ENCODE data around the gene UBL3.

Gene UBL3

GRCh38 chr13:29857085-29857484, 6.7 kb upstream of the UBL3 start:
- DNase-seq (ENCODE audit: low read depth in 3 of 3, low spot score in 1 of 3) = no peak

- no peak for DNase-seq (ENCODE audit: low read depth in 3 of 3, low spot score in 1 of 3)
These were observed 6.0 kb upstream of the UBL3 start for GRCh38 chr13:29856426-29856825.

DNA sequence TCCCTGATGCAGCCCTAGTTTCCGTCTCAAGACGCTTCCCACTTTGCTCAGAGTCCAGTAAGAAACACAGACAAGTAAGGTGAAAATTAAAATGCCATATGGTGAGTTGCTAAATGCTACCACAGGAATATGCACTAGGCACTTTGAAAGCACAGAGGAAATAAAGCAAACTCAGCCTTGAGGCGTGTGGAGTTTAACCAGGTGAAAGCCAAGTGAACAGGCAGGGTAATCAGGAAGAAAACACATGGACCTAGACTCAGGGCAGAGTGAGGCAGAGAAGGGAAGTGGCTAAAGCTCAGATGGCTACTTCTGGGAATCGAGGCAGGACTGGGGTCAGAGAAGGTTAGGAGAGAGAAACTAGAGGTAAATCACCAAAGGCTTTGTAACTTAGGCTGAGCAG, 5.4 kb upstream of the UBL3 start:
- DNase-seq (ENCODE audit: low read depth in 3 of 3, low spot score in 1 of 3) = no peak

DNA sequence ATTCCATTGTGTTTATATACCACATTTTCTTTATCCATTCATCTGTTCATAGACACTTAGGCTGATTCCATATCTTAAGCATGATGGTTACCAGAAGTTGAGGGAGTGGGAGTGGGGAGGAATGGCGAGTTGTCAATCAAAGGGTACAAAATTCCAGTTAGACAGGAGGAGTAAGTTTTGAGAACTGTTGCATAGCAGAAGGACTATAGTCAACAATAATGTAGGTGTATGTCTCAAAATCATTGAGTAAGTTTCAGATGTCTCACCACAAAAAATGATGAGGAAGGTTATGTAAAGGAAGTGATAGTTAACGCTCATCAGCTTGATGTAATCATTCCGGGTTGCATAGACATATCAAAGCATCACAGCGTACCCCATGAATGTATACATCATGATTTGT, 4.6 kb upstream of the UBL3 start:
- DNase-seq (ENCODE audit: low read depth in 3 of 3, low spot score in 1 of 3) = no peak

DNA sequence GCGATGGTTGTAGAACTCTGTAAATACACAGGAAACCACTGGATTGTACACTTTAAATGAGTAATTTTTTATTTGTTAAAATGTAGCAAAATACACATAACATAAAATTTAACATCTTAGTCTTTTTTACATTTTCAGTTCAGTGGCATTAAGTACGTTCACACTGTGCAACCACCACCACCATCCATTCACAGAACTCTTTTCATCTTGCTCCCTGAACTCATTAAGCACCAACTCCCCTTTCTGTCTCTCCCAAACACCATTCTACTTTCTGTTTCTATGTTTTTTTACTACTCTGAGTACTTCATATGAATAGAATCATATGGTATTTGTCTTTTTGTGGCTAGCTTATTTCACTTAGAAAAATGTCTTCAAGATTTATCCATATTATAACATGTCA, 2.7 kb upstream of the UBL3 start:
- no peak for DNase-seq (ENCODE audit: low read depth in 3 of 3, low spot score in 1 of 3)

DNA sequence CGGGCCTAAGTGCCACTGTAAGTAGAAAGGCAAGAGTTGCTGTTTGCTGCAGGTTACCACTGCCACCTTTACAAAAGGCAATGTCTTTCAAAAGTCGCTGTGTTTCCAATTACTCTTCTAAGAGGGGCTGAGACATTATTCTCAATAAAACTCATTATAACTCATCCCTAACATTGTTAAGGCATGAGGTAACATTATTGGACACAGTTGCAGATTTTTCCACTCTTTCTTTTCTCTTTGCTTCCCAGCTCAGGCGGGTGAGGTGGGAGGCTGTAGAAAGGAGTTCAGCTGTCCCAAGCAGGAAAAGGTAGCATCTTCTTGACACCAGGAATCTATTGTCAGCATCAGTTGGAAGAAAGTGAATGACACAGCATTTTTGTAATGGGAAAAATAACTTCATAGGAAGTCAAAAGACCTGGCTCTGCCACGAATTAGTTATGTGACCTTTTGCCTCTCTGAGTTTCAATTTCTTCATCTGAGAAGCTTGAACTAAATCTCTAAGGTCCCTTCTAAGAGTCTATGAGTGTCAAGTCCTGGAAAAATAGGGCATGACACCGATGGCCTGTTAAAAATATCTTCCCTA, 2.1 kb upstream of the UBL3 start:
- DNase-seq (ENCODE audit: low read depth in 3 of 3, low spot score in 1 of 3) = no peak

DNA sequence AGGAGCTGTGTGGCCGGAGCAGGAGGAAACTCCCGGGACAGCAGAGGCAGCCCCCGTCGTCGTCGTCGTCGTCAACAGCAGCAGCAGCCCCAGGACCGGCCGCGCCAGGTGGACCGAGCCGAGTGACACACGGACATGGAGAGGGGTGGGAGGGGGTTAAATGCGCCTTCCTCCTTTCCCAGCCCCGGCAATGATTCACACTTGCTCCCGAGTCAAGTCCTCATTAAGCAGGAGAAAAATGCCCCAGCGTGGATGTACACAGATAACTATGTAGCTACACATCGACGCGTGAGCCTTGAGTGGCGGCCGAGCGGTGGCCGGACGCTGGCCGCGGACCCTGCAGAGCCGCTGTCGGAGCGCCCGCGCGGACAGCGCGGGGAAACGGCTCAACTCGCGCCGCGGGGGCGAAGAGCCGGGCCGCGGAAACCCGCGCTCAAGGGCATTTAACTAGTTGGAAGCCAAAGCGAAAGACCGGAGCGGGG, 645 bp downstream of the UBL3 start:
- DNase-seq (ENCODE audit: low read depth in 3 of 3, low spot score in 1 of 3) = peak in 2 of 3 donors; percentile 9 to 21

DNA sequence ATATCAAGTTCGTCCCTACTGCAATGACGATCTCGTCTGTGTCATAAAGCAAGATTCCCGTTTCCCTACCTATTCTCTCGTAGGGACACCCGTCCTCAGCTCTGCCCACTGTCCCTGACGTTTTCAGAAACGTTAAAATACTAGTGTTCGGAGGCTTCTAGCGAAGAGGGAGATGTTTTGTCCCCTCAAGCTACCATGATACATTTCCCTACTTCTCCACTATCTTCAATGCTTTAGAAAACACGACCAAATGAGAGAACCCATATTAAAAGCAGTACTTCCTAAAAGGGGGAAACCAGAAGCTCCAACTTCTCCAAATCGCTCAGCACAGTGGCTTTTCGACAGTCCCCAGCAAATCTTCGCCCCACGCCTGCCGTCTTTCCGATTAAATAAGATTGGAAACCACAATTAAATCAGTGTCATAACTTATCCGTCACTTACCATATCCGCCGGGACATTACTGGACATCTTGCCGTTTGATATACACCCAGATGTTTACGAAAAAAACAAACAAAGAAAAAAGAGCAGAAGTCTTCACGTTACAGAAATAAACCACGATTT, 1.3 kb downstream of the UBL3 start:
- DNase-seq (ENCODE audit: low read depth in 3 of 3, low spot score in 1 of 3) = no peak

- no peak for DNase-seq (ENCODE audit: low read depth in 3 of 3, low spot score in 1 of 3)
These were observed 2.9 kb downstream of the UBL3 start for GRCh38 chr13:29847501-29847983.

GRCh38 chr13:29846475-29847256, 3.8 kb downstream of the UBL3 start:
- no peak for DNase-seq (ENCODE audit: low read depth in 3 of 3, low spot score in 1 of 3)

DNA sequence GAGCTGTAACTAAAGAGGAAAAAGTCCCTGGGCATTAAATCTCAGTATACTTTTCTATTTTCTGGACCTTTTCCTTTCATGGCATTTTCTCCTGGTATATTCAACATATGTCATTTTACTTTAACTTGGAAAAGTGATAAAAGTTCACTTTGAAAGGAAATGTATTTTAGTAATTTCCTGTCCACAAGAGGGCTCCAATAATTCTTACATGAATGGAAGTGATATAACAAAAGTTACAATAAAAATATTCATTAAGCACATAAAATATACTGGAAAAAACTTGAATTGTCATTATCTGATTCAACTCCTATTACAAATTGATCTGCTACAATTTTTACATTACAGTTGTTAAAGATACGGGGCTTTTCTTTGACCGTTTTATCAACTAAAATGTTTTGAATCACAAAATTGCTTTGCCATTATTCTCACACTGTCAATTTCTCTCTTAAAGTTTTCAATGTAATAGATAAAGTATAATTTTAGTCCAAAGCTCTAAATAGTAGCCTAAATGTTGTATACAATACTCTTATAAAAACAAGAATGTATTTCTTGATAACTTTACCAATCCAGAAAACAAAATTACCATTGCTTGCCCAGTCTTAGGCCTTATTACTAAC, 4.9 kb downstream of the UBL3 start:
- DNase-seq (ENCODE audit: low read depth in 3 of 3, low spot score in 1 of 3) = no peak

- DNase-seq (ENCODE audit: low read depth in 3 of 3, low spot score in 1 of 3) = no peak
These were observed 6.0 kb downstream of the UBL3 start for GRCh38 chr13:29844441-29844840.

GRCh38 chr13:29840585-29840984, 9.8 kb downstream of the UBL3 start:
- no peak for DNase-seq (ENCODE audit: low read depth in 3 of 3, low spot score in 1 of 3)

- DNase-seq (ENCODE audit: low read depth in 3 of 3, low spot score in 1 of 3) = no peak
These were observed 14.9 kb downstream of the UBL3 start for GRCh38 chr13:29835280-29836061.

DNA sequence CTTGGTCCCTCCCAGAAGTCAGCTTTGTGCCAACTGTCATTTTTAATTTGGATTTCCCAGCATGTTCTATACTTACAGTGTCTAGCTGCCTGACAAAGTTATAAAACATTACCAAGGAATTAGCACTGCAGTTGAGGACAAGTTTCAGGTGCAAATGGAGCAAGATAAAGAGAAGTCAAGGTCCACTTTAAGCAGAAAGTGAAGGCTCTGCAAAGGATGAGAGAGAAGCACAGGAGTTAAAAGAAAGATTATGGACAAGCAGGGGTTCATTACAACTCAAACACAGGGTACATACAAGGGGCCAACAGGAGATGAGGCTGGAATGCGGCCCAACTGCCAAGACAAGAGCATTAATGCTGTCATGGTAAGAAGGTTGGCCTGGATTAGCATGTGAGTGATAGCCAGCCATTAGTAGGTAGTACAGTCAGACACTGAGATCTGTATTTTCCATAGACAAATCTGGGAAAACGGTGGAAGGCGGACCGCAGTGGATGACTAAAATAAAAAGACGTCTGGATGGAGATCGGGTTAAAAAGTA, 17.6 kb downstream of the UBL3 start:
- no peak for DNase-seq (ENCODE audit: low read depth in 3 of 3, low spot score in 1 of 3)

GRCh38 chr13:29830000-29830399, 20.4 kb downstream of the UBL3 start:
- no peak for DNase-seq (ENCODE audit: low read depth in 3 of 3, low spot score in 1 of 3)

GRCh38 chr13:29819143-29819542, 31.3 kb downstream of the UBL3 start:
- DNase-seq (ENCODE audit: low read depth in 3 of 3, low spot score in 1 of 3) = no peak

- DNase-seq (ENCODE audit: low read depth in 3 of 3, low spot score in 1 of 3) = no peak
These were observed 32.6 kb downstream of the UBL3 start for GRCh38 chr13:29817604-29818378.

GRCh38 chr13:29816715-29817114, 33.7 kb downstream of the UBL3 start:
- DNase-seq (ENCODE audit: low read depth in 3 of 3, low spot score in 1 of 3) = no peak

GRCh38 chr13:29815336-29815735, 35.1 kb downstream of the UBL3 start:
- DNase-seq (ENCODE audit: low read depth in 3 of 3, low spot score in 1 of 3) = no peak

All from stimulated activated CD4-positive, alpha-beta T cell treated with anti-CD3 and anti-CD28 coated beads, TNF-alpha, amount 100 ng/mL, for 1 hour (primary cell).